DOHH2 (cell line): ENCODE measurements around the gene GCC2.

Experiments
- H3F3A ChIP-seq: fragments of 200-600 bp; sonication (generic), shearing (Covaris generic); 2 replicates; pipeline ENCODE4 v1.6.0; 2016; ENCODE audit warnings: antibody characterized with exemption, mild to moderate bottlenecking; ENCODE audit not compliant: control insufficient read depth, insufficient read depth
- H3K27ac ChIP-seq: fragments of 200-600 bp; sonication (generic); 2 replicates; pipeline ENCODE4 v1.5.1; 2014; ENCODE audit warnings: low read depth, mild to moderate bottlenecking, low read length, moderate library complexity
- H3K27me3 ChIP-seq: fragments of 200-600 bp; sonication (generic); 2 replicates; pipeline ENCODE4 v1.6.1; 2014; ENCODE audit warnings: mild to moderate bottlenecking, low read length, mixed read lengths; ENCODE audit not compliant: control insufficient read depth
- H3K36me3 ChIP-seq: fragments of 200-600 bp; sonication (generic); 2 replicates; pipeline ENCODE4 v1.6.1; 2014; ENCODE audit warnings: mild to moderate bottlenecking, low read length, moderate library complexity, mixed read lengths; ENCODE audit not compliant: control insufficient read depth
- H3K4me1 ChIP-seq: fragments of 200-600 bp; sonication (generic); 2 replicates; pipeline ENCODE4 v1.6.1; 2014; ENCODE audit warnings: mild to moderate bottlenecking, low read length, mixed read lengths; ENCODE audit not compliant: control insufficient read depth
- H3K4me2 ChIP-seq: fragments of 200-600 bp; sonication (generic); 2 replicates; pipeline ENCODE4 v1.6.0; 2014; ENCODE audit warnings: mild to moderate bottlenecking, low read length, moderate library complexity
- H3K4me3 ChIP-seq: fragments of 200-600 bp; sonication (generic); 2 replicates; pipeline ENCODE4 v1.5.1; 2014; ENCODE audit warnings: mild to moderate bottlenecking, low read length, mixed read lengths
- H3K79me2 ChIP-seq: fragments of 200-600 bp; sonication (generic); 2 replicates; pipeline ENCODE4 v1.6.1; 2014; ENCODE audit warnings: mild to moderate bottlenecking, low read length, mixed read lengths; ENCODE audit not compliant: control insufficient read depth
- H3K9me2 ChIP-seq: fragments of 200-600 bp; sonication (generic); replicated peaks from 2 replicates; pipeline ENCODE4 v1.6.1; 2014; ENCODE audit warnings: mild to moderate bottlenecking, low read length, mixed read lengths; ENCODE audit not compliant: control insufficient read depth
- H3K9me3 ChIP-seq: fragments of 200-600 bp; sonication (generic); 2 replicates; pipeline ENCODE4 v1.6.1; 2014; ENCODE audit warnings: antibody characterized with exemption, low read length, mixed read lengths; ENCODE audit not compliant: control insufficient read depth, insufficient read depth
- H4K20me1 ChIP-seq: fragments of 200-600 bp; sonication (generic); 2 replicates; pipeline ENCODE4 v1.6.0; 2014; ENCODE audit warnings: low read depth, mild to moderate bottlenecking, antibody characterized with exemption, low read length, moderate library complexity; ENCODE audit not compliant: control insufficient read depth, insufficient read depth
- CTCF ChIP-seq: fragments of 200-600 bp; sonication (generic); IDR thresholded peaks from one replicate; pipeline ENCODE4 v1.5.1; 2014; ENCODE audit warnings: antibody characterized with exemption, mild to moderate bottlenecking, low read depth, low read length; ENCODE audit not compliant: poor library complexity, severe bottlenecking
- EZH2phosphoT487 ChIP-seq: fragments of 200-600 bp; sonication (generic); IDR thresholded peaks from 2 replicates; pipeline ENCODE4 v1.6.1; 2017; ENCODE audit warnings: borderline replicate concordance, mild to moderate bottlenecking, antibody characterized with exemption, low read length, moderate library complexity, mixed read lengths

GCC2 gene

GRCh38 chr2:108460345-108461037, 11.5 kb downstream of the GCC2 start:
- Histone ChIP-seq H3K27ac (no peak overlapping the region), H4K20me1 (no peaks in the 10 kb centered on the region), H3K79me2 (peaks cover 48% of the 10 kb centered on the region), H3K9me3 (peaks cover 5% of the 10 kb centered on the region; the same call in 1 of the 2 replicates), H3K4me1 (peaks cover 5% of the 10 kb centered on the region; the same call in 1 of the 2 replicates), H3K4me2 (no peak overlapping the region), H3F3A (no peaks in the 10 kb centered on the region), H3K9me2 (no peaks in the 10 kb centered on the region), H3K27me3 (no peaks in the 10 kb centered on the region), H3K36me3 (peaks cover 85% of the 10 kb centered on the region), H3K4me3 (no peak overlapping the region)
- TF ChIP-seq CTCF, result no peak

GRCh38 chr2:108477099-108477498, 28.1 kb downstream of the GCC2 start:
- TF ChIP-seq CTCF, result no peak
- TF ChIP-seq EZH2phosphoT487, result no peak
- Histone ChIP-seq H3K4me3 (no peak overlapping the region), H3K27ac (no peak overlapping the region), H3K4me2 (no peak overlapping the region), H3K4me1 (no peaks in the 10 kb centered on the region), H3K79me2 (no peaks in the 10 kb centered on the region), H3K27me3 (no peaks in the 10 kb centered on the region), H3F3A (no peaks in the 10 kb centered on the region; the same call in 1 of the 2 replicates), H4K20me1 (no peaks in the 10 kb centered on the region), H3K9me3 (no peaks in the 10 kb centered on the region), H3K9me2 (no peaks in the 10 kb centered on the region), H3K36me3 (peaks cover 66% of the 10 kb centered on the region)

GRCh38 chr2:108485253-108485652, 36.2 kb downstream of the GCC2 start:
- Histone ChIP-seq H3K9me2 (no peaks in the 10 kb centered on the region), H3K4me2 (no peak overlapping the region), H4K20me1 (no peaks in the 10 kb centered on the region), H3K27me3 (no peaks in the 10 kb centered on the region), H3K9me3 (no peaks in the 10 kb centered on the region), H3F3A (no peaks in the 10 kb centered on the region; the same call in 1 of the 2 replicates), H3K79me2 (no peaks in the 10 kb centered on the region), H3K4me1 (no peaks in the 10 kb centered on the region), H3K4me3 (no peak overlapping the region), H3K36me3 (peaks cover 52% of the 10 kb centered on the region), H3K27ac (no peak overlapping the region)
- TF ChIP-seq EZH2phosphoT487, result no peak
- TF ChIP-seq CTCF, result no peak
